Measurements from ENCODE around the gene CNST.
A peak's percentile ranks its signal among the peaks of the same experiment; 100 is the strongest.
"Not testable (repeated sequence)": the region's sequence is repeated elsewhere in the genome, so short reads cannot be mapped to it uniquely, and the experiment has no call there.

Gene CNST

GRCh38 chr1:246681900-246682895, 115.9 kb downstream of the CNST start:
- DNase-seq: no peak

- no peak for DNase-seq
Observed at GRCh38 chr1:246683521-246683920, 117.3 kb downstream of the CNST start.

- DNase-seq: no peak
Observed at GRCh38 chr1:246687002-246687401, 120.7 kb downstream of the CNST start.

GRCh38 chr1:246689409-246690008, 123.3 kb downstream of the CNST start:
- peak; percentile 56 for DNase-seq

GRCh38 chr1:246690100-246690499, 123.8 kb downstream of the CNST start:
- no peak for DNase-seq

- no peak for DNase-seq
Observed at GRCh38 chr1:246691622-246692495, 125.6 kb downstream of the CNST start.

- not testable (repeated sequence) for DNase-seq
Observed at GRCh38 chr1:246694213-246694895, 128.1 kb downstream of the CNST start.

GRCh38 chr1:246695136-246695535, 128.9 kb downstream of the CNST start:
- no peak for DNase-seq

- no peak for DNase-seq
Observed at GRCh38 chr1:246695666-246696065, 129.4 kb downstream of the CNST start.

- DNase-seq: no peak
Observed at GRCh38 chr1:246698466-246699094, 132.3 kb downstream of the CNST start.

GRCh38 chr1:246699095-246699735, 133.0 kb downstream of the CNST start:
- DNase-seq: peak; percentile 84

- DNase-seq: no peak
Observed at GRCh38 chr1:246703581-246703980, 137.3 kb downstream of the CNST start.

- no peak for DNase-seq
Observed at GRCh38 chr1:246705368-246705767, 139.1 kb downstream of the CNST start.

- DNase-seq: no peak
Observed at GRCh38 chr1:246708166-246708565, 141.9 kb downstream of the CNST start.

- no peak for DNase-seq
Observed at GRCh38 chr1:246709196-246709595, 142.9 kb downstream of the CNST start.

- no peak for DNase-seq
Observed at GRCh38 chr1:246709835-246710234, 143.6 kb downstream of the CNST start.

GRCh38 chr1:246711548-246712003, 145.3 kb downstream of the CNST start:
- DNase-seq: no peak

GRCh38 chr1:246712428-246712827, 146.2 kb downstream of the CNST start:
- DNase-seq: not testable (repeated sequence)
